PC-9 (cell line): ENCODE results near the gene ZNF331.

Source experiments
- EZH2 ChIP-seq: fragments of 200-600 bp; sonication (generic); IDR thresholded peaks from 2 replicates; pipeline ENCODE4 v1.8.0; 2017; ENCODE audit warnings: antibody characterized with exemption, low read depth
- TF ChIP-seq, protein P1 (sequence below): fragments of 200-600 bp; sonication (generic); conservative IDR thresholded peaks from 2 replicates; pipeline ENCODE4 v1.6.1; 2017; ENCODE audit warnings: mixed run types, antibody characterized with exemption, mild to moderate bottlenecking, moderate library complexity

DNA sequence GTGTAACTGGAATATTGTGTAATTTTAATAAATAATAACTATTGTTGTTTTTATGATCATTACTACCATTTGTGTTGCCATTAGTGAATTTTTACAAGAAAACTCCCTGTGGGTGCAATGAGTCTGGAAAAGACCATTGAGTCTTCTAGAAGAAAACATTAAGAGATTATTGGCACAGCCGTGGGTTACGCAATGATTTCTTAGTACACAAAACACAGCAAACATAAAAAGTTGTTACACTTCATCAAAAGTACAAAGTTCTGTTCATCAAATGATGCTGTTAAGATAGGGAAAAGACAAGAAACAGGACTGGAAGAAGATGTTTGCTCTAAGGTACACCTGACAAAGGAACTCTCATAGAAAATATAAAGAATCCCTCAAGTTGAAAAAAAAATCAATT is 41.6 kb downstream of the ZNF331 start:
- TF ChIP-seq, protein P1, sequence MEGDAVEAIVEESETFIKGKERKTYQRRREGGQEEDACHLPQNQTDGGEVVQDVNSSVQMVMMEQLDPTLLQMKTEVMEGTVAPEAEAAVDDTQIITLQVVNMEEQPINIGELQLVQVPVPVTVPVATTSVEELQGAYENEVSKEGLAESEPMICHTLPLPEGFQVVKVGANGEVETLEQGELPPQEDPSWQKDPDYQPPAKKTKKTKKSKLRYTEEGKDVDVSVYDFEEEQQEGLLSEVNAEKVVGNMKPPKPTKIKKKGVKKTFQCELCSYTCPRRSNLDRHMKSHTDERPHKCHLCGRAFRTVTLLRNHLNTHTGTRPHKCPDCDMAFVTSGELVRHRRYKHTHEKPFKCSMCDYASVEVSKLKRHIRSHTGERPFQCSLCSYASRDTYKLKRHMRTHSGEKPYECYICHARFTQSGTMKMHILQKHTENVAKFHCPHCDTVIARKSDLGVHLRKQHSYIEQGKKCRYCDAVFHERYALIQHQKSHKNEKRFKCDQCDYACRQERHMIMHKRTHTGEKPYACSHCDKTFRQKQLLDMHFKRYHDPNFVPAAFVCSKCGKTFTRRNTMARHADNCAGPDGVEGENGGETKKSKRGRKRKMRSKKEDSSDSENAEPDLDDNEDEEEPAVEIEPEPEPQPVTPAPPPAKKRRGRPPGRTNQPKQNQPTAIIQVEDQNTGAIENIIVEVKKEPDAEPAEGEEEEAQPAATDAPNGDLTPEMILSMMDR: no peak
- no peak for TF ChIP-seq EZH2
